ENCODE data around the gene PAGR1. TPM values are rescaled to one million over a fixed set of nuclear protein-coding genes. Genes with fewer than 3 reads are reported as not detected.

PAGR1 gene
- total and polyA plus RNA-seq, 9 of the 15 experiments (the other 6 are each of a cell fraction or from before 2014, with no cell fraction given), result 1.4 to 58.2 (median 16.8) TPM

- peak; percentile 65; the same call in 1 of the 2 replicates for TF ChIP-seq CREB3 (tag; conservative IDR thresholded peaks at IDR 0.05; ENCODE audit: low read depth)
- peak; percentile 6 for TF ChIP-seq DACH1 (IDR thresholded peaks at IDR 0.05; ENCODE audit: partially characterized antibody)
- no peak for TF ChIP-seq BMI1 (IDR thresholded peaks at IDR 0.05; ENCODE audit: low read length)
- TF ChIP-seq ZC3H8 (IDR thresholded peaks at IDR 0.05), result no peak
- TF ChIP-seq XRCC4 (IDR thresholded peaks at IDR 0.05; ENCODE audit: extremely low read depth, insufficient read depth, insufficient read length), result no peak
- no peak; the same call in 1 of the 2 replicates for TF ChIP-seq CBFA2T2 (conservative IDR thresholded peaks at IDR 0.05)
- no peak for TF ChIP-seq ZNF707 (CRISPR knock-in tag; conservative IDR thresholded peaks at IDR 0.05)
- no peak; the same call in 1 of the 2 replicates for TF ChIP-seq ZNF449 (CRISPR knock-in tag; IDR thresholded peaks at IDR 0.05)
- TF ChIP-seq FOXJ3 (CRISPR knock-in tag; IDR thresholded peaks at IDR 0.05), result no peak
- no peak for TF ChIP-seq CBX2 (IDR thresholded peaks at IDR 0.05; ENCODE audit: insufficient read depth, low read length, poor library complexity, severe bottlenecking)
- TF ChIP-seq MYC (IDR thresholded peaks at IDR 0.05; ENCODE audit: low read depth, low read length), result peak; percentile 98
- peak; percentile 71; the same call in 1 of the 2 replicates for TF ChIP-seq MYC (CRISPR knock-in tag; IDR thresholded peaks at IDR 0.05; ENCODE audit: borderline replicate concordance, low read depth)
- no peak for TF ChIP-seq GTF2A2 (tag; IDR thresholded peaks at IDR 0.05)
- peak; percentile 88 for TF ChIP-seq FUS (optimal IDR thresholded peaks at IDR 0.05; ENCODE audit: low read depth, low read length)
- TF ChIP-seq NCOA4 (IDR thresholded peaks at IDR 0.05; ENCODE audit: partially characterized antibody), result no peak
- peak; percentile 86 for TF ChIP-seq HNRNPK (IDR thresholded peaks at IDR 0.05; ENCODE audit: low read depth, low read length, poor library complexity, severe bottlenecking)
- peak in 1 of 2 experiments; percentile 54; a peak in 2 of 4 replicates for TF ChIP-seq ZMIZ1 (IDR thresholded peaks at IDR 0.05; ENCODE audit: low read depth in 2 of 2, low read length in 2 of 2)
- peak in 1 of 2 experiments; percentile 77; a peak in 1 of 3 replicates for TF ChIP-seq CBX3 (IDR thresholded peaks at IDR 0.05; ENCODE audit: borderline replicate concordance in 1 of 2, low read length in 2 of 2)
- no peak for TF ChIP-seq SLC30A9 (CRISPR knock-in tag; IDR thresholded peaks at IDR 0.05)
- TF ChIP-seq JUN (IDR thresholded peaks at IDR 0.05; ENCODE audit: borderline replicate concordance, low read depth, low read length), result peak; percentile 71; the same call in 1 of the 2 replicates
- TF ChIP-seq JUN (CRISPR knock-in tag; IDR thresholded peaks at IDR 0.05; ENCODE audit: borderline replicate concordance), result no peak
- peak; percentile 76 for TF ChIP-seq HDAC3 (IDR thresholded peaks at IDR 0.05; ENCODE audit: borderline replicate concordance, partially characterized antibody)
Measured at GRCh38 chr16:29805232-29806098, 10.5 kb upstream of the PAGR1 start (continued).

All from K562 (cell line).